Stomach (tissue), 9 donors: ENCODE results near the gene INAFM2. TPM values are rescaled to one million over a fixed set of nuclear protein-coding genes. Genes with fewer than 3 reads are reported as not detected.
A peak's percentile ranks its signal among the peaks of the same experiment; 100 is the strongest.

ENCODE experiments used
- DNase-seq, 2 donors: peaks; one replicate each; pipeline versions ENCODE4 v3.0.0 to v3.0.0-alpha.2; 2013 to 2019
- H3K27ac ChIP-seq, 5 donors: fragments of 200-600 bp in 4 of 5; sonication (generic) in 4 of 5; one replicate each; pipeline ENCODE4 v1.5.1; 2013 to 2019; ENCODE audit warnings: mild to moderate bottlenecking in 1 of 5, moderate library complexity in 1 of 5
- H3K27me3 ChIP-seq, 3 donors: fragments of 200-600 bp; sonication (generic); one replicate each; pipeline ENCODE4 v1.5.1; 2017 to 2019; ENCODE audit warnings: mixed run types in 1 of 3
- H3K36me3 ChIP-seq, 4 donors: fragments of 200-600 bp; sonication (generic); 1 replicate in 3 of 4; 2 replicates in 1 of 4; pipeline ENCODE4 v1.5.1; 2016 to 2019
- H3K4me1 ChIP-seq, 4 donors: fragments of 200-600 bp; sonication (generic); one replicate each; pipeline ENCODE4 v1.5.1; 2016 to 2019
- H3K4me3 ChIP-seq, 4 donors: fragments of 200-600 bp; sonication (generic) in 3 of 4; one replicate each; pipeline ENCODE4 v1.5.1; 2016 to 2019; ENCODE audit warnings: mild to moderate bottlenecking in 1 of 4
- H3K9me3 ChIP-seq, 4 donors: fragments of 200-600 bp; sonication (generic); one replicate each; pipeline ENCODE4 v1.5.1; 2016 to 2019
- EP300 ChIP-seq: sonication (generic); formaldehyde crosslinking; IDR thresholded peaks from one replicate; pipeline ENCODE4 v1.6.1; 2017; ENCODE audit warnings: antibody characterized with exemption
- POLR2A ChIP-seq, 4 donors: fragments of 450-650 bp; IDR thresholded peaks; one replicate each; pipeline ENCODE4 v1.6.1; 2016; ENCODE audit warnings: antibody characterized with exemption in 4 of 4, control low read depth in 2 of 4, mild to moderate bottlenecking in 1 of 4, moderate library complexity in 1 of 4
- POLR2AphosphoS5 ChIP-seq, 3 donors: sonication (generic); formaldehyde crosslinking; IDR thresholded peaks; one replicate each; pipeline ENCODE4 v1.6.1; 2016; ENCODE audit warnings: antibody characterized with exemption in 3 of 3
- WGBS, 5 donors: extraction: QIAGEN DNeasy Blood & Tissue Kit in 3 of 5; methylation state at CpG; one replicate each; pipeline versions ENCODE4 v1.1.5 to v1.1.7; 2013 to 2018; 5-methylcytosine and 5-hydroxymethylcytosine counted together
- intact Hi-C: fragments of 100-400 bp; cut with DNase I; formaldehyde crosslinking; loops from one replicate; pipeline ENCODE4 v1.15.1; 2023; ENCODE audit warnings: low total_unique reads
- polyA plus RNA-seq, 3 donors: library from polyadenylated mRNA; stranded (reverse); fragments of 200-250 nt; gene quantifications; one replicate each; pipeline ENCODE4 v1.2.3, GENCODE V29; 2013
- total RNA-seq, 5 donors: library from RNA; depleted of rRNA; stranded (reverse); fragments of >200 nt; gene quantifications; one replicate each; pipeline versions ENCODE4 v1.1.0 to v1.2.3, GENCODE V29; 2014 to 2016
- TF ChIP-seq, protein P1 (sequence below), 7 experiments: fragments of 450-650 bp in 4 of 7; fragments of 200-600 bp in 3 of 7; sonication (generic) in 3 of 7; IDR thresholded peaks; one replicate each; pipeline ENCODE4 v1.5.1; 2016 to 2019; ENCODE audit warnings: antibody characterized with exemption in 7 of 7, control low read depth in 2 of 7, mild to moderate bottlenecking in 1 of 7
- donor health status: healthy with polysubstance abuse.
- donor health status: Bipolar disorder and iron deficiency.
- donor health status: healthy.

INAFM2 gene
- total and polyA plus RNA-seq, 8 donors: 3.4 to 65.2 (median 20.4) TPM

DNA sequence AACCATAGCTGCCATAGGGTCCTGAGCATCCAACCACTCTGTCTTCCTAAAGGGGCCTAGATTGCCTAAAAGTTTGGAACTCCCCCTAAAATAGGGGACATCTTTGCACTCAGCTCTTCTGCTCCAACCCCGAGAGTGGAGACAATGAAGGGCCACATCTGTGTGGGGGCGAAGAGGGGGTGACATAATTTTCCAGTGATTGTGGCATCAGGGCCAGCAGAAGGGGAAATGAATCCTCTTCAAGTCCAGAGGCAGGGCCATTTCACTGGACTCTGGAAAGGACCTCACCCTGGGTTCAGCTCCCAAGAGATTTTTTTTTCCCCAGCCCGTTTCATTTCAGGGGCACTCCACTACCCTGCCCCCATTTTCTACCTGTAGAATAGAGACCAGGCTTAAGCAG is 36.0 kb upstream of the INAFM2 start:
- Histone ChIP-seq H3K27ac (no peak overlapping the region), H3K27me3 (peaks cover 0 to 50% (median 30%) of the 10 kb centered on the region in 3 donors), H3K36me3 (peaks cover 0 to 37% (median 0%) of the 10 kb centered on the region in 4 donors), H3K9me3 (no peaks in the 10 kb centered on the region), H3K4me1 (peaks cover 22 to 50% (median 34%) of the 10 kb centered on the region in 4 donors), H3K4me3 (no peak overlapping the region)
- TF ChIP-seq POLR2AphosphoS5 (IDR thresholded peaks at IDR 0.05) (no peak), POLR2A (IDR thresholded peaks at IDR 0.05) (no peak), EP300 (no peak)
- TF ChIP-seq, protein P1, sequence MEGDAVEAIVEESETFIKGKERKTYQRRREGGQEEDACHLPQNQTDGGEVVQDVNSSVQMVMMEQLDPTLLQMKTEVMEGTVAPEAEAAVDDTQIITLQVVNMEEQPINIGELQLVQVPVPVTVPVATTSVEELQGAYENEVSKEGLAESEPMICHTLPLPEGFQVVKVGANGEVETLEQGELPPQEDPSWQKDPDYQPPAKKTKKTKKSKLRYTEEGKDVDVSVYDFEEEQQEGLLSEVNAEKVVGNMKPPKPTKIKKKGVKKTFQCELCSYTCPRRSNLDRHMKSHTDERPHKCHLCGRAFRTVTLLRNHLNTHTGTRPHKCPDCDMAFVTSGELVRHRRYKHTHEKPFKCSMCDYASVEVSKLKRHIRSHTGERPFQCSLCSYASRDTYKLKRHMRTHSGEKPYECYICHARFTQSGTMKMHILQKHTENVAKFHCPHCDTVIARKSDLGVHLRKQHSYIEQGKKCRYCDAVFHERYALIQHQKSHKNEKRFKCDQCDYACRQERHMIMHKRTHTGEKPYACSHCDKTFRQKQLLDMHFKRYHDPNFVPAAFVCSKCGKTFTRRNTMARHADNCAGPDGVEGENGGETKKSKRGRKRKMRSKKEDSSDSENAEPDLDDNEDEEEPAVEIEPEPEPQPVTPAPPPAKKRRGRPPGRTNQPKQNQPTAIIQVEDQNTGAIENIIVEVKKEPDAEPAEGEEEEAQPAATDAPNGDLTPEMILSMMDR (IDR thresholded peaks at IDR 0.05): no peak
- DNase-seq: no peak
- WGBS, 5 donors: 82 to 95% (median 92%) methylated on average over 3 of the region's 3 CpGs
- intact Hi-C loops: no loop called here

DNA sequence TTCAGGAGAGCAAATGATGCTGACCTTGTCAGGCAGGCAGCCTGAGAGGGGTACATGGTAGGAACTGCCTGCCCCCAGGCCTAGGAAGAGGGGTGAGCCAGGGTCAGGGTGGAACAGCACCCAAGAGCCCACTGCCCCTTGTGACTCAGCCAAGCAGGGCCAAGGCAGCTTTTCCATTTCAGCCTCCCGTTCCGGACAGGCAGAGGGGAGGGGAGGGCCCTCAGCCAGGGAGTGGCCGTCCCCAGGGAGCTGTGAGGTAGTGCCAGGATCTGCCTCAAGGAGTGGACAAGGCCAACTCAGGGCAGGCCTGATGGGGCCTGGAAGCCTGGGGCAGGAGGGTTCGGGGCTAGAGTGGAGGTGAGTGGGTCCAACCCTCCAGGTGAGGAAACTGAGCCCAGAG is 35.5 kb upstream of the INAFM2 start:
- intact Hi-C loops: no loop called here
- no peaks in the 10 kb centered on the region for H3K9me3 ChIP-seq
- no peak overlapping the region for H3K27ac ChIP-seq
- H3K36me3 ChIP-seq: peaks cover 0 to 38% (median 0%) of the 10 kb centered on the region in 4 donors
- H3K4me3 ChIP-seq: no peak overlapping the region
- H3K4me1 ChIP-seq: peaks cover 17 to 45% (median 30%) of the 10 kb centered on the region in 4 donors
- 35 to 73% (median 62%) methylated on average over 3 to 4 of the region's 4 CpGs for WGBS, 5 donors
- DNase-seq: no peak
- peaks cover 0 to 47% (median 25%) of the 10 kb centered on the region in 3 donors for H3K27me3 ChIP-seq
- TF ChIP-seq EP300: no peak
- TF ChIP-seq POLR2AphosphoS5 (IDR thresholded peaks at IDR 0.05): no peak
- TF ChIP-seq, protein P1 (IDR thresholded peaks at IDR 0.05): no peak
- no peak for TF ChIP-seq POLR2A (IDR thresholded peaks at IDR 0.05)

DNA sequence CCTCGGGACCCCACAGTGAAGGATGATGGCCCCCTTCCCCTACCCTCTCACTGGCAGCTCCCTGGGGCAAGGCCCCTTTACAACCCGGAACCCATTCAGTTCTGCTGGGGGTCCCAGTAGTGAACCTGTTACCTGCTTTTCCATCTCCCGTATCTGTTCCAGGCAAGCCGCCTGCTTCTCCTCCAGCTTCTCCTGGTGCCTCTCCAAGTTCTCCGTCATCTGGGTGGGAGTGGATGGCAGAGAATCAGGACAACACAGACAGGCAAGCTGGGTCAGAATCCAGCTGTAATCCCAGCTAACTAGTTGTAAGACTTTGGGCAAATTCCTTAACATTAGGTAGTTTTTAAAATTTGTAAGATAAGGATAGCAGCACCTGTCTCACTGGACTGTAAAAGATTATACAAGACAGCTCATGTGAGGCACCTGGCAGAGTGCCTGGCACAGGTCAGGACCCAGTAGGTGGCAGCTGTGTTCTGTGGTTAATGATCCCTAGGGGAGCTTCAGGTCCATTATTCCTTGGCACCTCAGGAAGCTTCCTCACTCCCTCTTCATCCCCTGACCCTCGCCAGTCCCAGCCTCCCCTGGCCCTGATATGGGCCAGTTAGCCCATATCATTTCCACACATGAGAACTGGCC is 34.2 kb upstream of the INAFM2 start:
- 65 to 96% (median 76%) methylated on average over 6 of the region's 6 CpGs for WGBS, 5 donors
- Histone ChIP-seq H3K27me3 (peaks cover 0 to 34% (median 14%) of the 10 kb centered on the region in 3 donors), H3K4me1 (peaks cover 12 to 34% (median 21%) of the 10 kb centered on the region in 4 donors), H3K27ac (no peak overlapping the region), H3K4me3 (no peak overlapping the region), H3K9me3 (no peaks in the 10 kb centered on the region), H3K36me3 (peaks cover 0 to 47% (median 0%) of the 10 kb centered on the region in 4 donors)
- intact Hi-C loops: no loop called here
- peak in 1 of 2 donors; percentile 80 for DNase-seq
- TF ChIP-seq, protein P1 (IDR thresholded peaks at IDR 0.05): no peak
- no peak for TF ChIP-seq POLR2AphosphoS5 (IDR thresholded peaks at IDR 0.05)
- no peak for TF ChIP-seq EP300
- no peak for TF ChIP-seq POLR2A (IDR thresholded peaks at IDR 0.05)

DNA sequence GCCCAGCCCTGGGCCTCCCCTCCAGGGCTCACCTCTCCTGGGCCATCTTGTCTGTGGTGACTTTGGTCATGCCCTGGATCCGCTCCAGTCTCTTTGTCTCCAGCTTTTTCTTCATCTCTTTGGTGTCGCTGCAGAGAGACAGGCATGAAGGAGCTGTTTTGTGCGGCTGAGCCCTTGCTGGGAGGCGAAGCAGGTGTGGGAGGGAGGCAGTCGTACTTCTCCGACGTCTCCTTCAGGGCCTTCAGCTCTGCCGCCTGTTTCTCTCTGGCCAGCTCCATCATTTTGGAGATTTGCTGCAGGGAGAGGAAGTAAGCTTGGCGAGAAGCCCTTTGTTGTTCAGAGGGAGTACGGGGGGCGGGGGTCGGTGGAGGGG is 33.0 kb upstream of the INAFM2 start:
- intact Hi-C loops: no loop called here
- Histone ChIP-seq H3K4me1 (peaks cover 12 to 27% (median 19%) of the 10 kb centered on the region in 4 donors), H3K4me3 (peak overlapping the region in 3 of 4 donors; percentile 36 to 53 (median 44)), H3K36me3 (peaks cover 0 to 56% (median 0%) of the 10 kb centered on the region in 4 donors), H3K27me3 (peaks cover 0 to 27% (median 14%) of the 10 kb centered on the region in 3 donors), H3K27ac (no peak overlapping the region), H3K9me3 (no peaks in the 10 kb centered on the region)
- DNase-seq: no peak
- TF ChIP-seq EP300 (no peak), POLR2A (IDR thresholded peaks at IDR 0.05) (no peak), POLR2AphosphoS5 (IDR thresholded peaks at IDR 0.05) (no peak)
- 37 to 55% (median 50%) methylated on average over 9 to 12 of the region's 12 CpGs for WGBS, 5 donors
